ENCODE results near the gene AHSP.
"Not testable (repeated sequence)": the region's sequence is repeated elsewhere in the genome, so short reads cannot be mapped to it uniquely, and the experiment has no call there.

AHSP gene

GRCh38 chr16:31531096-31531495, 3.4 kb downstream of the AHSP start:
- no peak for DNase-seq (ENCODE audit: low spot score)

GRCh38 chr16:31532120-31532519, 4.4 kb downstream of the AHSP start:
- DNase-seq (ENCODE audit: low spot score), result no peak

- no peak for DNase-seq (ENCODE audit: low spot score)
These were observed 5.2 kb downstream of the AHSP start for GRCh38 chr16:31532896-31533295.

GRCh38 chr16:31535737-31536136, 8.0 kb downstream of the AHSP start:
- DNase-seq (ENCODE audit: low spot score), result no peak

GRCh38 chr16:31536804-31537361, 9.2 kb downstream of the AHSP start:
- no peak for DNase-seq (ENCODE audit: low spot score)

GRCh38 chr16:31537362-31538242, 9.9 kb downstream of the AHSP start:
- no peak for DNase-seq (ENCODE audit: low spot score)

- DNase-seq (ENCODE audit: low spot score), result not testable (repeated sequence)
These were observed 10.5 kb downstream of the AHSP start for GRCh38 chr16:31538243-31538598.

- DNase-seq (ENCODE audit: low spot score), result not testable (repeated sequence)
These were observed 12.1 kb downstream of the AHSP start for GRCh38 chr16:31539762-31540161.

GRCh38 chr16:31542763-31543162, 15.1 kb downstream of the AHSP start:
- DNase-seq (ENCODE audit: low spot score), result no peak

- no peak for DNase-seq (ENCODE audit: low spot score)
These were observed 33.9 kb downstream of the AHSP start for GRCh38 chr16:31561426-31562233.

- no peak for DNase-seq (ENCODE audit: low spot score)
These were observed 41.1 kb downstream of the AHSP start for GRCh38 chr16:31568577-31569359.

- DNase-seq (ENCODE audit: low spot score), result no peak
These were observed 41.6 kb downstream of the AHSP start for GRCh38 chr16:31569360-31569717.

- DNase-seq (ENCODE audit: low spot score), result no peak
These were observed 45.1 kb downstream of the AHSP start for GRCh38 chr16:31572821-31573220.

- not testable (repeated sequence) for DNase-seq (ENCODE audit: low spot score)
These were observed 46.5 kb downstream of the AHSP start for GRCh38 chr16:31574159-31574558.

GRCh38 chr16:31577411-31577810, 49.7 kb downstream of the AHSP start:
- DNase-seq (ENCODE audit: low spot score), result no peak

Data from COLO829 (cell line).